Hematopoietic multipotent progenitor cell (in vitro differentiated cells): ENCODE measurements around the gene MYB. TPM values are rescaled to one million over a fixed set of nuclear protein-coding genes. Genes with fewer than 3 reads are reported as not detected.
A peak's percentile ranks its signal among the peaks of the same experiment; 100 is the strongest.

ENCODE experiments used
- DNase-seq, 3 donors: peaks; one replicate each; pipeline ENCODE4 v3.0.0-alpha.2; 2011 to 2015; ENCODE audit warnings: low read depth in 2 of 3, low spot score in 2 of 3
- total RNA-seq: library from RNA; depleted of rRNA; stranded (reverse); fragments of >200 nt; gene quantifications from one replicate; pipeline ENCODE4 v1.2.3, GENCODE V29; 2012

The MYB gene
- total RNA-seq, 1 donor = 250 TPM

- DNase-seq = no peak
Observed at GRCh38 chr6:135215563-135215962, 34.5 kb downstream of the MYB start.

GRCh38 chr6:135217663-135218062 lies 36.6 kb downstream of the MYB start:
- DNase-seq = no peak

- no peak for DNase-seq
Observed at GRCh38 chr6:135219346-135219745, 38.2 kb downstream of the MYB start.

- no peak for DNase-seq
Observed at GRCh38 chr6:135221042-135221441, 39.9 kb downstream of the MYB start.

GRCh38 chr6:135221505-135221904 lies 40.4 kb downstream of the MYB start:
- DNase-seq = no peak

GRCh38 chr6:135222623-135223022 lies 41.5 kb downstream of the MYB start:
- DNase-seq = no peak

GRCh38 chr6:135224037-135224647 lies 43.0 kb downstream of the MYB start:
- DNase-seq = peak in 2 of 3 donors; percentile 24 to 41

- no peak for DNase-seq
Observed at GRCh38 chr6:135225911-135226310, 44.8 kb downstream of the MYB start.

GRCh38 chr6:135226537-135226936 lies 45.4 kb downstream of the MYB start:
- DNase-seq = no peak

- no peak for DNase-seq
Observed at GRCh38 chr6:135227349-135227748, 46.2 kb downstream of the MYB start.

- no peak for DNase-seq
Observed at GRCh38 chr6:135227758-135228157, 46.6 kb downstream of the MYB start.

GRCh38 chr6:135228486-135228885 lies 47.4 kb downstream of the MYB start:
- no peak for DNase-seq

- DNase-seq = no peak
Observed at GRCh38 chr6:135229996-135230395, 48.9 kb downstream of the MYB start.

- DNase-seq = peak in 2 of 3 donors; percentile 17 to 39
Observed at GRCh38 chr6:135230711-135231468, 49.8 kb downstream of the MYB start.

GRCh38 chr6:135231469-135231844 lies 50.3 kb downstream of the MYB start:
- DNase-seq = peak in 1 of 3 donors; percentile 34

- no peak for DNase-seq
Observed at GRCh38 chr6:135233686-135234491, 52.8 kb downstream of the MYB start.

- DNase-seq = no peak
Observed at GRCh38 chr6:135234492-135234780, 53.3 kb downstream of the MYB start.

GRCh38 chr6:135235716-135236115 lies 54.6 kb downstream of the MYB start:
- DNase-seq = peak in 1 of 3 donors; percentile 26

GRCh38 chr6:135236319-135236718 lies 55.2 kb downstream of the MYB start:
- DNase-seq = no peak

GRCh38 chr6:135236732-135237131 lies 55.6 kb downstream of the MYB start:
- no peak for DNase-seq

- no peak for DNase-seq
Observed at GRCh38 chr6:135240711-135241110, 59.6 kb downstream of the MYB start.
